GM21528 (cell line): ENCODE data around the gene MUC6.
"Not testable (repeated sequence)": the region's sequence is repeated elsewhere in the genome, so short reads cannot be mapped to it uniquely, and the experiment has no call there.

Experiments used
- ATAC-seq: cut with Tn5 transposase; IDR thresholded peaks from one replicate; pipeline ENCODE4 v1.9.1; 2021; ENCODE audit warnings: mild to moderate bottlenecking, moderate library complexity; ENCODE audit not compliant: unreplicated experiment, low FRiP score

Gene MUC6

DNA sequence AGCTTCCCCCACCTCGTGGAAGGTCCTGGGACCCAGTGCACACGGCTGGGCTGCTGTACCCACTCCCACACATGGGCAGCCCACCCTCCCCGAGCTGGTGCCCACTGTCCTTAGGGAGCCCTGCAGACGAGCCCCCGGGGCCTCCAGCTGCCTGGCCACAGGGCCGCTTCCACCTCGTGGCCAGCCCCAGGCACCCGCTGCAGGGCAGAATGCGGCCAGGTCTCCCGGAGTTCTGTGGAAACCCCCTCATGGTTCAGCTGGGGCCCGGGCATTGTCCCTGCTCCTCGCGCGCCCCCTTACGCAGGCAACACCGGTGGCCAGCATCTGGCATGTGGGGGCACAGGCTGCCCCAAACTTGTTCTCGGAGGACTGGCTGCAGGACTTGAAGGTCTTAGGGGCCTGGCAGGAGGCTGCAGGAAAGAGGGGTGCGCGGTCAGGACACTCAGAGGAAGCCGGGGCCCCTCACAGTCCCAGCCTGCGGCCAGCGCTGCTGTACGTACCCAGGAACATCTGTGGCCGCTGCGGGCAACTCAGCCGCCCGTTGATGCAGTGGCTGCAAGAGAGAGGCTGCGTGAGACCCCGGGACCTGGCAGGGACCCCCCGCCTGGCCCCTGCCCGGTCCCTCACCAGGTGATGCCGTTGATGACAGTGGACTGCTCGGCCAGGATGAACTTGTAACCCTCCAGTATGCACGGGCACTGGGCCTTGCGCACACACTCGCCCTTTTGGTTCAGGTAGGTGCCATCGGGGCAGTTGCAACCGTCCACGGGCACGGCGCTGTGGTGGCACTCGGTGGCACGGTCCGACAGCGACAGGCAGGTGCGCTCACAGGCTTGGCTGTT lies 9.7 kb downstream of the MUC6 start:
- no peak for ATAC-seq

DNA sequence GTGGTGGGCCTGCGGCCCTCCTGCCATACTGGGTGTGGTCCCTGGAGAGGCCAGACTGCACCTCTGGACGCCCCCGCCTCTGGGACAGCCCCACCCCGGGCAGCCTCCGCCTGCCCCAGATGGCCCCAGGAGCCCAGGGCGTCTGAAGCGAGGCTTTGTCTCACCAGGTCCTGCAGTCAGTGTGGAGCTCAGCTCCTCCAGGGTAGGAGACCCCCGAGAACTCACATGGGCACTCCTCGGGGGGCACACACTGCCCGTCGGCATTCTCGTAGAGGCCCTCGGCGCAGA lies 10.4 kb downstream of the MUC6 start:
- ATAC-seq, result no peak

DNA sequence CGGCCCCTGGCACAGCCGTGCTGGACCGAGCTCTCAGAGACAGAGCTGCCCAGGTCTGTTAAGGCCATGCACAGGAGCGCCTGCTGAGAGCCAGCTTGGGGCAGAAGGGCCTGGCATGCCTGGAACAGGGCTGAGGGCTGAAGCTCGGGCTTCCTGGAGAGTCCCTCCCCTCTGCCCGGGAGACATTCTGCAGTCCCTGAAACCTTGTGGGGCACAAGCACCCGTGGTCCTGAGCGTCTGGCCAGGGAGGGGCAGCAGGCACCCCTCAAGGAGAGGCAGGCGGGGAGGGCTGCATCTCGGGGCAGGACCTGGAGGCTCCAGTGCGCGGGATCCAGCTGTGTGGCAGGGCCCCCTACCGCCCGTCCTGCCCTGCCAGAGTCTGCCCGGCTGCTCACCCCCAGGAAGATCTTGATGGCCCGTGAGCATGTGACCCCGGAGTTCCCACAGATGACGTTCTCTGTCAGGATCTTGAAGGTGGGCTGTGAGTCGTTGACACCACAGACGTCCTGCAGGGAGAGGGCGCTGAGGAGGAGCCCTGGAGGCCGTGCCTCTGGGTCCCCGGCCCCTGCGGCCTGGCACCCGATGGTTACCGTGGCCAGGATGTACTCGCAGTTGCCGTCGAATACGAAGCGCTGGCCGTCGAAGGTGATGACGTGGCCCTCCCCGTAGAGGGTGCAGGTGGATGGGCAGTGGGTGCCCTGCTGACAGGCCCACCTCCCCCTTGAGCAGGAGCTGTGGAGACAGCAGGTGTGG lies 10.9 kb downstream of the MUC6 start:
- ATAC-seq, result no peak

- ATAC-seq, result no peak
These were observed 11.7 kb downstream of the MUC6 start for GRCh38 chr11:1024597-1025409.

GRCh38 chr11:1023811-1024596 lies 12.5 kb downstream of the MUC6 start:
- no peak for ATAC-seq

GRCh38 chr11:1022908-1023810 lies 13.4 kb downstream of the MUC6 start:
- ATAC-seq, result no peak

DNA sequence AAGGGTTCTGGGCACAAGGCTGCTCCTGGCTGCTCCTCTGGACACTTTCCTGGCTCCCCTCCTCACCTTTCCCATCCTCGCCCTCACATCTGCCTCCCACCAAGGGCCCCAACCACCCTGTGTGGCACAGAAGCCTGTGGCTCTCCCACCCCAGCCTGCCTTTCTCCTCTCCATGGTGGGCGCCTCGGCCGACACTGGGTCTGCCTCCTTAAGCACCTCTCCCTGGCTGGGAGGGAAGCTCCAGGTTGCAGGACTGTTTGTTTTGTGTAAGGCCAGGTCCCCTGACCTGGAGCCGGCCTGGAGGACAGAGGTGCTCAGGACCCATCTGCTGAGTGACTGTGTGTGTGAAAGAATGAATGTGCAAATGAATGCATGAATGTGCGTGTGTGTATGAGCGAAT lies 14.1 kb downstream of the MUC6 start:
- no peak for ATAC-seq

- ATAC-seq, result no peak
These were observed 16.2 kb downstream of the MUC6 start for GRCh38 chr11:1020211-1020905.

GRCh38 chr11:1019321-1019910 lies 17.1 kb downstream of the MUC6 start:
- no peak for ATAC-seq

DNA sequence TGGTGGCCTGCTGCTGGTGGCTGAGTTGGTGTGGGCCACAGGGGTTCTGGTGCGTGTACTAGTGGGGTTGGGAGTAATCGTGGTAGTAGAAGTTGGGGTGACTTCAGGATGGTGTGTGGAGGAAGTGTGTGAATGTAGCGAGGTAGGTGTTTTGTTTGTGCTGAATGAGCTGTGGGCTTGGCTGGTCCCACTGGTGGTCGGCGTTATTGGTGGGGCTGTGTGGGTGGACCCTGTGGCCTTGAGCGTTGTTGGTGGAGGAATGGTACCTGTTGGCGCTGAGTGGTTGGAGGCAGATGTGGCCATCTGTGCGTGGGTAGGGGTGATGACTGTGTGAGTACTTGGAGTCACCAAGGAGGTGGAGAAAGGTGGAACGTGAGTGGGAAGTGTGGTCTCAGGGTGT lies 18.4 kb downstream of the MUC6 start:
- no peak for ATAC-seq

GRCh38 chr11:1017269-1018005 lies 19.1 kb downstream of the MUC6 start:
- ATAC-seq, result no peak

DNA sequence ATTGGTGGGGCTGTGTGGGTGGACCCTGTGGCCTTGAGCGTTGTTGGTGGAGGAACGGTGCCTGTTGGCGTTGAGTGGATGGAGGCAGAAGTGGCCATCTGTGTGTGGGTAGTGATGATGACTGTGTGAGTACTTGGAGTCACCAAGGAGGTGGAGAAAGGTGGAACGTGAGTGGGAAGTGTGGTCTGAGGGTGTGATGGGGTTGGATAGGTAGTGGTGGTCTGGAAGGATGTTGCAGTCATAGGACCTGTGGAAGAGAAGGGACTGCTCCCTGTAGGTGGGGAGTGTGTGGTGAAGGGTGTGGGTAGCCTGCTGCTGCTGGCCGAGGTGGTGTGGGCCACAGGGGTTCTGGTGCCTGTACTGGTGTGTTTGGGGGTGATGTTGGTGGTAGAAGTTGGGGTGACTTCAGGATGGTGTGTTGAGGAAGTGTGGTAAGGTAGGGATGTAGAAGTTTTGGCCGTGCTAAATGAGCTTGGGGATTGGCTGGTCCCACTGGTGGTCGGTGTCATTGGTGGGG lies 19.9 kb downstream of the MUC6 start:
- ATAC-seq, result not testable (repeated sequence)

DNA sequence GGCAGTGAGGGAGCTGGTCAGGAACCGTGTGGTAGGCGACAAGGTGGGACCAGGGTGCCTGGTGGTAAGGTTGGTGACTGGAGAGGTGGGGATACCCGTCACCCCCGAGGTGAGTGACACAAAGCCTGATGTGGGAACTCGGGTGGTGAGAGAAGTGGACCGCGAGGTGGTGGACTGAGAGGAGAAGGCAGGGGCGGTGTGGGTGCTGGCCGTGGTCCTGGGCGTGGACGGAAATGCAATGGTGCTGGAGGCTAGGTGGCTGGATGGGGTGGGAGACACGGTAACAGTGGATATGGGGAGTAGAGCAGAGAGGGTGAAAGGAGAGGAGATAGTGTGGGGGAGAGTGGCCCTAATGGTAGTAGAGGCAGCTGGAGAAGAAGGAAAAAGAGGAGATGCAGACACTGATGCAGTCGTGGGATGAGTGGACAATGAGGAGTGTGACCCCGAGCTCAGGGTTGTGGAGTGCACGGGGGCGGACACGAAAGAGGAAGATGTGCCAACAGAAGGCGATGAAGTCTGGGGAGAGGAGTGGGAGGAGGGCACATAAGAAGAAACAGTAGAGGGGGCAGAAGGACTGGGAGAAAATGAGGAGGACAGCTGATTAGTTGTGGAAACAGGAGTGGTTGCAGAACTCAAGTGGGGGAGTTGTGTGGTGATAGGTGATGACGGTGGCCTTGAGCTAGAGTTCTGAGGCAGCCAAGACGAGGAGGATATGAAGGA lies 20.5 kb downstream of the MUC6 start:
- ATAC-seq, result no peak

DNA sequence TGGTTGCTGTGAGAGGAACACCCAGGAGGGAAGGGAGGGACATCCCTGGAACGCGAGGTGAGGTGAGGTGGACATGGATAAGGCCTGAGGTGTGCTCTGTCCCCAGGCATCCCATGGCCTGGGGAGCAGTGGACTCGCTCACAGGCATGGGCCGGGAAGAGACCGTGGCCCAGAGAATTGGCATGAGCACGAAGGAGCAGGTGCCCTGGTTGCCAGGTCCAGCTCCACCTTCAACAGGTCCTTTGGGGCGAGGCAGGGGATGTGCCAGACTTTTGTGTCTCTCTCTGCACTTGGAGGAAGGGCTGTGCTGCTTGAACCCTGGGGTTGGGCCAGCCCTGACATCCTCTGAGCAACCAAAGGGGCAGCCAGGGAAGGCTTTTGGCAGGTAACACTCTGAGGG lies 21.5 kb downstream of the MUC6 start:
- ATAC-seq, result no peak

DNA sequence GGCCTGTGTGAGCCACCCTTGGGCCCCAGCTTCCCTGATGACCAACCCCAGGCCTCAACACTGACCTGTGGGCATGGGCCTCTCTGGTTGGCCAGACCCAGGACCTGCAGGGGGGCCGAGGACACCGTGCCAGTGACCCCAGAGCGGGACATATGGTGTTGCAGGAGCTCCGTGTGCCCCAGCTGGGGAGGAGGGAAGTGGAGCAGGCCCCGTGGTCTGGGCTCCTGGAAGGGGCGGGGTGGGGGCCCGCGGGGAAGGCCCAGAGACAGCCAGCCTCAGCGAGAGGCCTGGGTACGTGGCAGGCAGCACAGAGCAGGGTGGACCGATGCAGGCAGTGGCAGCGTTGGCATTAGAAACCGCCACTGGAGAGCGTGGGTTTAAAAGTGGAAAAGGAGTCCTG lies 22.2 kb downstream of the MUC6 start:
- no peak for ATAC-seq

GRCh38 chr11:1013631-1013935 lies 22.9 kb downstream of the MUC6 start:
- no peak for ATAC-seq
